ENCODE results near the gene FMNL2.

Gene FMNL2

DNA sequence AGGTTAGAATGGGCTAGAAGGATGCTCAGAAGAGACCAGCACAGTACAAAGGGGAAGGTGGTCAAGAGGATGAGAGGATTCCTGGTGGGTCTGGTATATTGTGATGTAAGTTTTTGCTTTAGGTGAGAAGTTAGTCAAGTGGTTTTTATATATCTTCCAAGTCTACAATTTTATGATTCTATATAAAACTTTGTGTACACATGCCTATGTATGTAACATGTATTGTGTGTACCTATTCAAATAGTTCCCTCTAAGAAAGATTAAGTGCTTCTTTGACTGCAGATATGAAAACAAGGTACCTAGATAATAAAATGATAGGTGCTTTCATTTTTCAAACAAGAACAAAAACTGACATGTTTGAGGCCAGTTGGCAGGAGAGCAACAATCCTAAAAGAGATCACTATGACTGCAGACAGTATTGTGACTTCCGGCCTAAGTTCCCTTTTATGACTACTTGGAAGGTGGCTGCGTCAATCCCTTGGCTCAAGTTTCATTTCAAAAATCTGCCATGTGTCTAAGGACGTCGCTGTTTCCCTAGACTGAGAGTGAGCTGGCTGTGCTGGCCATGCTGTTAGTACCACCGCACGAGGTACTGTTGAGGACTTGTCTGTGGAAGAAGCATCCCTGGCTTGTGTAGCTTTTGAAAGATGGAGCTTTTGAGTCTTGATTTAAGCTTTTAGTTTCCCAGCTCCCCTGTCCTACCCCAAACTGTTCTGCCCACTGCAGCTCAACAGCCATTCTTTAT lies 259.2 kb downstream of the FMNL2 start:
- peaks cover 4% of the 10 kb centered on the region; the same call in 1 of the 2 replicates for H3K36me3 ChIP-seq (ENCODE audit: control insufficient read depth, insufficient read depth, low read length)
- no peak overlapping the region for H3K9ac ChIP-seq (ENCODE audit: low read depth, low read length)
- no peaks in the 10 kb centered on the region for H3K9me3 ChIP-seq (ENCODE audit: control insufficient read depth, insufficient read depth, low read length)
- no peak overlapping the region for H3K27ac ChIP-seq (ENCODE audit: low read depth, low read length)
- H3K4me3 ChIP-seq (ENCODE audit: low read depth, low read length), result no peak overlapping the region
- peaks cover 5% of the 10 kb centered on the region; the same call in 1 of the 2 replicates for H3K4me1 ChIP-seq (ENCODE audit: control insufficient read depth, insufficient read depth, low read length)
- no peaks in the 10 kb centered on the region for H3K27me3 ChIP-seq (ENCODE audit: control insufficient read depth, insufficient read depth, low read length)

DNA sequence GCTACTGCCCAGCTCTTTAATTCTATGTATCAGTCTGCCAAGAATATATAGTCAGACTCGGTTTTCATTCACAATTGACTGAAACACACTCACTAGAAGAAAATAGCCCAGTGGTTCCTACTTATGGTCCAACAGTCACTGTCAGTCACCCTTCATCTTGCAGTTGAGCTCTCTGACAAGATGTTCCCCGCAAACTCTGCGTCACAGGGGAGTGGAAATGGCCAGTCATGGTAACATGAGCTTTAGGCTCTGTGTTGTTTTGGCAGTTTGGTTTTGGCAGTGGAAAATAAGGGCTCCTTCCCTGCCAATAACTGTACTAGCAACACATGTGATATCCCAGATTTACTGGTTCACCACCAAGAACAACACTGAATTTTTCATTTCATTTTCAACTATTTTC lies 259.8 kb downstream of the FMNL2 start:
- Histone ChIP-seq H3K4me1 (ENCODE audit: control insufficient read depth, insufficient read depth, low read length) (peaks cover 8% of the 10 kb centered on the region; the same call in 1 of the 2 replicates), H3K27me3 (ENCODE audit: control insufficient read depth, insufficient read depth, low read length) (no peaks in the 10 kb centered on the region), H3K9me3 (ENCODE audit: control insufficient read depth, insufficient read depth, low read length) (no peaks in the 10 kb centered on the region), H3K36me3 (ENCODE audit: control insufficient read depth, insufficient read depth, low read length) (no peaks in the 10 kb centered on the region; the same call in 1 of the 2 replicates), H3K9ac (ENCODE audit: low read depth, low read length) (no peak overlapping the region), H3K4me3 (ENCODE audit: low read depth, low read length) (no peak overlapping the region), H3K27ac (ENCODE audit: low read depth, low read length) (no peak overlapping the region)

DNA sequence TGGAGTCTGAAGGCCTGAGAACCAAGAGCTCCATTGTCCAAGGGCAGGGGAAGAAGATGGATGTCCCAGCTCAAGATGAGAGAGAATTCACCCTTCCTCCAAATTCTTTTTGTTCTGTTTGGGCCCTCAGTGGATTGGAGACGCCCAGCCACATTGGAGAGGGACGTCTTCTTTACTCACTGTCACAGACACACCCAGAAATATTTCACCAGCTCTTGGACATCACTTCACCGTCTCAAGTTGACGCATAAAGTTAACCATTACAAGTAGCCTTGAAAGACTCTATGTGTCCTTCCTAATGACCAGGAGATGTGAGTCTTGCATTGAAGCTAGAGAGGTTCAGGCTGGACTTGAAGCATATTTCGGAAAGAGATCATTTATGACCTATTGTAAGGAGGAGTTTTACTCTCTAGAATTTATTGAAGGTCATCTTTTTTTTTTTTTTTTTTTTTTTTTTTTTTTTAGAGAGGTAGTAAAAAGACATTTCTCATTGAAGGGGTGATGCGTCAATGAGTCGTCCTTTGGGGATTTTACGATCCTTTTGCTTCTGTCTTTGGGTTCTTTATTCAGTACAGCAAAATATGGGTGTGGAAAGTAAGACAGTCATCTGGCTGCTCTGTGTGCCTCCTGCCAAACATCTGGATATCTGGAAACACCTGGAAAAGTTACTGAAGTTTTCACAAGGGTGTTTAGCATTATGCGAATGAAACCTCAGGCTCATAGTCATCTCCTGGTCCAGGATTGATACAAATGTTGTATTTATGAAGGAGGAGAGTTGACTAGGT lies 264.2 kb downstream of the FMNL2 start:
- peaks cover 3% of the 10 kb centered on the region; the same call in 1 of the 2 replicates for H3K36me3 ChIP-seq (ENCODE audit: control insufficient read depth, insufficient read depth, low read length)
- H3K9ac ChIP-seq (ENCODE audit: low read depth, low read length), result no peak overlapping the region
- no peaks in the 10 kb centered on the region for H3K27me3 ChIP-seq (ENCODE audit: control insufficient read depth, insufficient read depth, low read length)
- no peaks in the 10 kb centered on the region for H3K9me3 ChIP-seq (ENCODE audit: control insufficient read depth, insufficient read depth, low read length)
- H3K27ac ChIP-seq (ENCODE audit: low read depth, low read length), result no peak overlapping the region
- H3K4me1 ChIP-seq (ENCODE audit: control insufficient read depth, insufficient read depth, low read length), result peaks cover 9% of the 10 kb centered on the region; the same call in 1 of the 2 replicates
- no peak overlapping the region for H3K4me3 ChIP-seq (ENCODE audit: low read depth, low read length)

DNA sequence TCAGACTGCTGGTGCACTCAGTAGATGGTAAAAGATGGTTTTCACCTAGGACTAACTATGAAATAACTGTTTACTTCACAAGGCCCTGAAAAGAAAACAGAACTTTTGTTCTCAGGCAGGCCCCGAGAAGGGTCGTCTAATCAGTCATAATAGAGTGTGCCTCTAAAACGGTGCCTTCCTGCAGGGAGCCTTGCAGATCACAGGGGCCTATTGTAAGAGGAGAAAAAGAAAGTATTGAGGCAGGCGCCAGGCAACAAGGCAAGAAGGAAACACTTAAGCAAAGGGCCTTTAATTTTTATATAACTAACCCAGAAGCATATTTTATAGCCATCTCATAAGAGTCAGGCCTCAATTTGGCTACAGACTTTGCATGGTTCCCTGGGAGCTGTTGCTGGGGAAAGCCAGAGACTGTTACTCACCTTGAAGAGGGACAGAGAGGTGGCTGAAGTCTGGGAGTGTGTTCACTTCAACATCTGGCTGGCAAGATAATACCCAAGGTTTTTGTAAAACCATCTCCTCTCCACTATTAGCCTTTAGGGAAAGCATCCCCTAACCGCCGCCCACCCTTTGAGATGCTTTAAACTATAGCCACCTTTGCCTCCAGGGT lies 265.2 kb downstream of the FMNL2 start:
- peak overlapping the region; percentile 20 for H3K27ac ChIP-seq (ENCODE audit: low read depth, low read length)
- H3K9me3 ChIP-seq (ENCODE audit: control insufficient read depth, insufficient read depth, low read length), result no peaks in the 10 kb centered on the region
- 0 out of 2 replicates have a peak, but pooled peaks cover 3% of the 10 kb centered on the region for H3K36me3 ChIP-seq (ENCODE audit: control insufficient read depth, insufficient read depth, low read length)
- no peak overlapping the region for H3K9ac ChIP-seq (ENCODE audit: low read depth, low read length)
- no peak overlapping the region for H3K4me3 ChIP-seq (ENCODE audit: low read depth, low read length)
- no peaks in the 10 kb centered on the region for H3K27me3 ChIP-seq (ENCODE audit: control insufficient read depth, insufficient read depth, low read length)
- peaks cover 9% of the 10 kb centered on the region; the same call in 1 of the 2 replicates for H3K4me1 ChIP-seq (ENCODE audit: control insufficient read depth, insufficient read depth, low read length)

DNA sequence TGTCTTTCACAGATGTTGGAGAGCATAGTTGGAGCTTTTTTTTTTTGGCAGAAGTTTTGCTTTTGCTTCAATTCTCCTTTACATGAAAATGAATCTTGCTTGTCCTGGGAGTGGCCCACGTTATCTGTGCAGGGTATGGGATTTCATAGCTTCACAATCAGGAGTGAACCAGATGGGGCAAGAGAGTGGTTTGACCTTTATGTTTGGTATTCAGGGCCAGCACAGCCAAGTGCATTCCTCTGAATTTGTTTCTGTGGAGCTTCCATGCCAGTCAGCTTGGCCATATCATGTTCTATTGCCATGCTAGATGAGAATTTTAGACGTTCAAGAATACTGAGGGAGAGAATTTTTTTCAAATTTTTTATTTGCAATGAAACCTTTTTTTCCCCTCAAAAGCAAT lies 265.7 kb downstream of the FMNL2 start:
- Histone ChIP-seq H3K9ac (ENCODE audit: low read depth, low read length) (no peak overlapping the region), H3K4me3 (ENCODE audit: low read depth, low read length) (no peak overlapping the region), H3K9me3 (ENCODE audit: control insufficient read depth, insufficient read depth, low read length) (no peaks in the 10 kb centered on the region), H3K36me3 (ENCODE audit: control insufficient read depth, insufficient read depth, low read length) (0 out of 2 replicates have a peak, but pooled peaks cover 3% of the 10 kb centered on the region), H3K27ac (ENCODE audit: low read depth, low read length) (no peak overlapping the region), H3K4me1 (ENCODE audit: control insufficient read depth, insufficient read depth, low read length) (peaks cover 9% of the 10 kb centered on the region; the same call in 1 of the 2 replicates), H3K27me3 (ENCODE audit: control insufficient read depth, insufficient read depth, low read length) (no peaks in the 10 kb centered on the region)

DNA sequence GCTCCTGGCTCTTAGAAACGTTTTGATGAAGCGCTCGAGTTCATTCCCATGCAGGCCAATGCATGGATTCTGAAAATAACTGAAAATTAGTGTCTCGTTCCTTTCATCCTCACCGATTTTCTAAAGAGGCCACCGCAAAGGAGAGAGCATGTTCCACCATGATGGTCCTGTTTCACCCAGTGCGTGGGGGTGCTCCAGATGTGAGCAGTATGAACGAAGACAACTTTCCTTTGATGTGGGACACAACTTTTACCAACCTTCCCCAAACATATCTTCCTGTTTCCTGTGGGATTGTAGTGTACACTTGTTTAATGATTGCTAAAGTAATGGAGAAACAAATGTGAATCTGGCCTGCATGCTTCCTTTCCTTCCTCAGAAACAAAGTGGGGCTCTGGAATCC lies 267.8 kb downstream of the FMNL2 start:
- Histone ChIP-seq H3K4me3 (ENCODE audit: low read depth, low read length) (no peak overlapping the region), H3K27me3 (ENCODE audit: control insufficient read depth, insufficient read depth, low read length) (no peaks in the 10 kb centered on the region), H3K4me1 (ENCODE audit: control insufficient read depth, insufficient read depth, low read length) (peaks cover 7% of the 10 kb centered on the region; the same call in 1 of the 2 replicates), H3K9me3 (ENCODE audit: control insufficient read depth, insufficient read depth, low read length) (no peaks in the 10 kb centered on the region), H3K9ac (ENCODE audit: low read depth, low read length) (no peak overlapping the region), H3K27ac (ENCODE audit: low read depth, low read length) (no peak overlapping the region), H3K36me3 (ENCODE audit: control insufficient read depth, insufficient read depth, low read length) (0 out of 2 replicates have a peak, but pooled peaks cover 7% of the 10 kb centered on the region)

DNA sequence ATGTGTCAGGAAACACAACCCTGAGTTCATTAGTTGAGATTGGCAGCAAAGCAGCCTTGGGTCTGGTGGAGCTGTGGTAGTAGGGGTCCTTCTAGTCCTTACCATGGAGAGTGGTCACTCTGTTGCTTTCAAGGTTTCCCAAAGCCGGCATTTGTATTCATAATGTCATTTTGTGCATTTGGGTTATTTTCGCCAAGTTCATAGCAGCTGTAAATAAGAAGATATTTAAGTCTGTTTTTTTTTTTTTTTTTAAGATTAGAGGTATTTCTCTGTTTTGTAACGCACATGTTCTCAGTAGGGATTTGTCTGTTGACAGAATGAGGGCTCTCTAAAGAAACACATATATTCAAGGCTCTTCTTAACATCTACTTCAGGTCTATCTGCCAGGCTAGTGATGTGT lies 268.2 kb downstream of the FMNL2 start:
- Histone ChIP-seq H3K9me3 (ENCODE audit: control insufficient read depth, insufficient read depth, low read length) (no peaks in the 10 kb centered on the region), H3K36me3 (ENCODE audit: control insufficient read depth, insufficient read depth, low read length) (0 out of 2 replicates have a peak, but pooled peaks cover 11% of the 10 kb centered on the region), H3K9ac (ENCODE audit: low read depth, low read length) (no peak overlapping the region), H3K4me1 (ENCODE audit: control insufficient read depth, insufficient read depth, low read length) (0 out of 2 replicates have a peak, but pooled peaks cover 4% of the 10 kb centered on the region), H3K27me3 (ENCODE audit: control insufficient read depth, insufficient read depth, low read length) (no peaks in the 10 kb centered on the region), H3K4me3 (ENCODE audit: low read depth, low read length) (no peak overlapping the region), H3K27ac (ENCODE audit: low read depth, low read length) (no peak overlapping the region)

DNA sequence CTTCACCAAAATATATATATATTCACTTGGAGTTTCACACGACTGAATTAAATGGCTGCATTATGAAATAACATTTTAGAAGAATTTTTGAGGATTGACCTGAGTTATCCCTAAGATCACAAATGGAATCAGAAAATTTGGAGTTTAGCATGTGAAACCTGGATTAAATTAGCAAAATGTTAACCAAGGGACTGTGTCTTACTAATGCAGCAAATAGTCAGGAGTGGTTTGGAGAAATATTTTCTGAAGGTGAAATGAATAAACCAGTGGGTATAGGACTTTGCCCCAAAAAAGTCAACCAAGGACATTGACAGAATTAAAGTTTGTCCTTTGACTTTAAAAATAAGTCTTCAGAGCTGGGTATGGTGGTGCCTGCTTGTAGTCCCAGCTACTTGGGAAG lies 271.1 kb downstream of the FMNL2 start:
- H3K4me1 ChIP-seq (ENCODE audit: control insufficient read depth, insufficient read depth, low read length), result no peaks in the 10 kb centered on the region
- H3K4me3 ChIP-seq (ENCODE audit: low read depth, low read length), result no peak overlapping the region
- H3K9me3 ChIP-seq (ENCODE audit: control insufficient read depth, insufficient read depth, low read length), result no peaks in the 10 kb centered on the region
- no peak overlapping the region for H3K9ac ChIP-seq (ENCODE audit: low read depth, low read length)
- H3K36me3 ChIP-seq (ENCODE audit: control insufficient read depth, insufficient read depth, low read length), result peaks cover 18% of the 10 kb centered on the region; the same call in 1 of the 2 replicates
- no peaks in the 10 kb centered on the region for H3K27me3 ChIP-seq (ENCODE audit: control insufficient read depth, insufficient read depth, low read length)
- H3K27ac ChIP-seq (ENCODE audit: low read depth, low read length), result no peak overlapping the region

DNA sequence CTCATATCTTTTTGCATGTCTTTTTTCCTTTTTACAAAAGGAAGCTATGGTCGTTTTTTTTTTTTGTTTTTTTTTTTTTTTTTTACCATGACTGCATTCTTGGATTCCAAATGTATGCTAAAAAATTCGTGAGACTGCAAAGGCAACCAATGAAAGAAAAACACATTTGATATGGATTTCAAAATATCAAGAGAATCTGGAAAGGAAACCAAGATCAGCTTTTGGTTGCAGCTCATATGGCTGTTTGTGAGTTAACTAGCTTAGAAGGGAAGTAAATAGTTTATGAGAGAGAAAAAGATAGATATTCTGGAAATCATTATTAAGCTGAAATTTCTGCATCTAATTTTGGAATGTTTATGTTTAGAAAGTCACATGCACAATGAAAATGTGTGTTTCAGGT lies 272.0 kb downstream of the FMNL2 start:
- Histone ChIP-seq H3K4me1 (ENCODE audit: control insufficient read depth, insufficient read depth, low read length) (no peaks in the 10 kb centered on the region), H3K4me3 (ENCODE audit: low read depth, low read length) (no peak overlapping the region), H3K9me3 (ENCODE audit: control insufficient read depth, insufficient read depth, low read length) (no peaks in the 10 kb centered on the region), H3K27me3 (ENCODE audit: control insufficient read depth, insufficient read depth, low read length) (no peaks in the 10 kb centered on the region), H3K27ac (ENCODE audit: low read depth, low read length) (no peak overlapping the region), H3K9ac (ENCODE audit: low read depth, low read length) (no peak overlapping the region), H3K36me3 (ENCODE audit: control insufficient read depth, insufficient read depth, low read length) (peaks cover 23% of the 10 kb centered on the region; the same call in 1 of the 2 replicates)

DNA sequence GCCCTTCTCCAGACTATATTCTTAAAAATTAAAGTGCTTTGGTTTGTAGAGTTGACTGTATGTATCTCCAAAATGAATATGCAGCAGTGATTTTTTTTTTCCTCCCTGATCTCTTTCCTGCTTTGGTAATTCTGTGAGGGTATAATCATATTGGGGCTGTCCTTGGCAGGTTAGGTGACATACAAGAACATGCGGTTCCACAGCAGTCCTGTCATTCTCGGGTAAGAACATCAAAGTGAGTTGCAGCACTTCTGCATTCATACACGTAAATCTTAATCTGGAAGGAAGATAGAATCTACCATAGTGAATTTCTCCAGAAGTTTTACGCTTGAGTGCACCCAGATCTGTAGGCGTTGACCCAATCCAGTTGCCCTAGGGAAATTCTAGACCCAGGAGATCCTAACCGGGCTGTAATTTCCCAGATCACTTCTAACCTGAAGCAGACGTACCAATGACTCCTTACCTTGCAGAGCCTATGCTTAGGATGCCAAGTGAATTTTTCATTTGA lies 272.9 kb downstream of the FMNL2 start:
- H3K4me3 ChIP-seq (ENCODE audit: low read depth, low read length), result no peak overlapping the region
- H3K9ac ChIP-seq (ENCODE audit: low read depth, low read length), result no peak overlapping the region
- no peaks in the 10 kb centered on the region for H3K9me3 ChIP-seq (ENCODE audit: control insufficient read depth, insufficient read depth, low read length)
- peaks cover 21% of the 10 kb centered on the region; the same call in 1 of the 2 replicates for H3K36me3 ChIP-seq (ENCODE audit: control insufficient read depth, insufficient read depth, low read length)
- no peaks in the 10 kb centered on the region for H3K27me3 ChIP-seq (ENCODE audit: control insufficient read depth, insufficient read depth, low read length)
- no peak overlapping the region for H3K27ac ChIP-seq (ENCODE audit: low read depth, low read length)
- H3K4me1 ChIP-seq (ENCODE audit: control insufficient read depth, insufficient read depth, low read length), result no peaks in the 10 kb centered on the region
